Left ventricle myocardium inferior (tissue), 1 donor: ENCODE measurements around the gene C1orf21. TPM values are rescaled to one million over a fixed set of nuclear protein-coding genes. Genes with fewer than 3 reads are reported as not detected.

Experiments
- DNase-seq: peaks from one replicate; pipeline ENCODE4 v3.0.0-alpha.2; 2020
- H3K27ac ChIP-seq: fragments of 200-600 bp; replicated peaks from 2 replicates; pipeline ENCODE4 v1.8.0; 2021
- H3K27me3 ChIP-seq: fragments of 200-600 bp; 2 replicates; pipeline ENCODE4 v1.8.0; 2021; ENCODE audit warnings: low read depth
- H3K36me3 ChIP-seq: fragments of 200-600 bp; 2 replicates; pipeline ENCODE4 v1.8.0; 2021
- H3K4me1 ChIP-seq: fragments of 200-600 bp; 2 replicates; pipeline ENCODE4 v1.8.0; 2021
- H3K4me3 ChIP-seq: fragments of 200-600 bp; 2 replicates; pipeline ENCODE4 v1.8.0; 2021; ENCODE audit warnings: mild to moderate bottlenecking, moderate library complexity
- H3K9me3 ChIP-seq: fragments of 200-600 bp; replicated peaks from 2 replicates; pipeline ENCODE4 v1.8.0; 2021
- CTCF ChIP-seq: fragments of 200-600 bp; IDR thresholded peaks from 2 replicates; pipeline ENCODE4 v1.8.0; 2021; ENCODE audit warnings: antibody characterized with exemption, mild to moderate bottlenecking, borderline replicate concordance
- intact Hi-C: fragments of 100-400 bp; cut with micrococcal nuclease; formaldehyde crosslinking; loops from one replicate; pipeline ENCODE4 v1.11.0; 2022
- total RNA-seq: library from RNA; stranded (reverse); fragmentation: NEBNext Ultra II Directional; extraction: Animal tissue kit (Norgen Biotek cat#: 25700); gene quantifications from one replicate; pipeline ENCODE4 v1.2.1, GENCODE V29; 2021
- donor health status: DM: no; HTN: yes; CAD: no; lungs with severe emphysema.

C1orf21 gene
- total RNA-seq, 1 donor from 2014 or later: 79.9 TPM

DNA sequence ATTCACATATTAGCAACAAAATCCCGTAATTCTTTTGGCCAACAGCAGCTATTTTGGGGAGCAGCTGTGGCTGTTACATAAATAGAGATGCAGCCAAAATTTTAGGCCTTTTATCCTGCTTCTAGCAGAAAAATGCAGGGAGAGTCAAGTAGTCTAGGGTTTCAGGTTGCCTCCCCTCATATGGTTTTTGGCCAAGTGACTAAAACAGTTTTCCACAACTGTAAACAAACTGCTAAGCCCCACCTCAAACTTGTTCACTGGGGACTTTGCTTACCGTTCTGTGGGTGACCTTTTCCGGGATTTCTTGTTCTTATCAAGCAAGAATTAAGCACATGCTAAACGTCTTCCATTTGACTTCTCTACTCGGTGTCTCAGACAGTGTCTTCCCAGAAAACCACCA is 234.4 kb downstream of the C1orf21 start:
- Histone ChIP-seq H3K9me3 (no peaks in the 10 kb centered on the region), H3K36me3 (peaks cover 8% of the 10 kb centered on the region), H3K27me3 (no peaks in the 10 kb centered on the region), H3K27ac (peak overlapping the region; percentile 93), H3K4me1 (peaks cover 73% of the 10 kb centered on the region), H3K4me3 (no peak overlapping the region)
- intact Hi-C loops: no loop called here
- DNase-seq: no peak
- TF ChIP-seq CTCF: no peak

DNA sequence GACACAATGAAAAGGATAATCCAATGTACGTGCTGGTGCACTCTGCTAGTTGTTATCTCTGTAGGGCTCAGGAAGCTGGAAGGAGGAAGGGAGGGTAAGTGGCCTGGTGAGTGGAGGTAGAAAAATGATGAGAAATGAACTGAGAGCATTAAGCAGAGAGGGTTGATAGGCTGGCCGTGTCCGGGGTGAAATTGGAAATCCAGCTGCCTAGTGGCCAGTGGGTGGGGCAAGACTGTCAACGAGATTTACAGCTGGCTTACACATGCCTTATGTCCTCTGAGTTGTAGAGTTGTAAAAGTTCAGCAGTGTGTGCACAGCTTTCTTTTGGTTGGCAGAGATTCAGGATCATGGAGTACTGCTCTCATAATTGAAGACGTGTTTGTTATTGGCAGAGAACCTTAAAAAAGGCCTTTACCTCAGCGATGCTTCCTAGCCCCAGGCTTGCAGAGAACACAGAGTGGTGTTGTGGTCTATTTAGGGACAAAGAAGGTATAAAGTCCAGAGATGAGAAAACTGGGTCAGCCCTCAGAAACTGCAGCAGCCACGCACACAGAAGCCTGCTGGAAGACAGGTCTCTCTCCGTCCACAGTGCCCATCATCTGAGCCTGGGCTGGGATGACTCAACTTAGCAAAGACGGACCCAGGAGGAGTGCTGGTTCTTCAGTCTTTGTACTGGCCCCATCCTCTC is 235.5 kb downstream of the C1orf21 start:
- intact Hi-C loops: no loop called here
- peak; percentile 32 for TF ChIP-seq CTCF

GRCh38 chr1:184623404-184623803 is 236.6 kb downstream of the C1orf21 start:
- no peak for DNase-seq
- Histone ChIP-seq H3K4me1 (peaks cover 83% of the 10 kb centered on the region), H3K36me3 (peaks cover 8% of the 10 kb centered on the region), H3K4me3 (no peak overlapping the region), H3K9me3 (no peaks in the 10 kb centered on the region), H3K27me3 (no peaks in the 10 kb centered on the region), H3K27ac (peak overlapping the region; percentile 93)
- intact Hi-C loops: no loop called here
- TF ChIP-seq CTCF: no peak

More for the DNA sequence above, 235.5 kb downstream of the C1orf21 start:
- peaks cover 8% of the 10 kb centered on the region for H3K36me3 ChIP-seq
- peak overlapping the region; percentile 93 for H3K27ac ChIP-seq
- no peaks in the 10 kb centered on the region for H3K9me3 ChIP-seq
- peak overlapping the region; percentile 2 for H3K4me3 ChIP-seq
- H3K4me1 ChIP-seq: peaks cover 83% of the 10 kb centered on the region
- DNase-seq: peak; percentile 81
- no peaks in the 10 kb centered on the region for H3K27me3 ChIP-seq

- H3K4me1 ChIP-seq: peaks cover 80% of the 10 kb centered on the region
- no peaks in the 10 kb centered on the region for H3K27me3 ChIP-seq
- H3K9me3 ChIP-seq: no peaks in the 10 kb centered on the region
- no peak for DNase-seq
- no peak overlapping the region for H3K4me3 ChIP-seq
- intact Hi-C loops: no loop called here
- peaks cover 8% of the 10 kb centered on the region for H3K36me3 ChIP-seq
- peak overlapping the region; percentile 93 for H3K27ac ChIP-seq
- TF ChIP-seq CTCF: no peak
These were observed 237.2 kb downstream of the C1orf21 start for GRCh38 chr1:184624051-184624450.

DNA sequence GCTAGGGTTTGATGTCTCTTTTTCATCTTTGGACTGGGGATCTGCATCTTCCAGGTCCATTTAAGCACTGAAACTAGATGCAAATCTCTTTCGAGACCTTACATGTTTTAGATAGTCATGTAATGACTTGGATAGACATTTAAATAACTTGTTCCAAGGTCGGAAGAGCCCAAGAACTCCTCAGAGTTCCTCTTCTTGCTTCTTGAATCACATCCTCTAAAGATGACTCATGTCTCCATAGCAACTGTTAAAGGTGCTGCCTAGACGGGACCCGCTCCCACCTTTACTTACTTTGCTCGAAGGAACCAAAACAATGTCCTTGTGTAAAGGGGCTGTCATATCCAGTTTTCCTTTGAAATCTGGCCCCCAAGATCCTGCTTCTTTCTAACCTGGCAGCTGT is 237.8 kb downstream of the C1orf21 start:
- intact Hi-C loops: no loop called here
- no peak for TF ChIP-seq CTCF
- Histone ChIP-seq H3K27ac (peak overlapping the region; percentile 93), H3K4me3 (no peak overlapping the region), H3K36me3 (peaks cover 5% of the 10 kb centered on the region), H3K27me3 (no peaks in the 10 kb centered on the region), H3K4me1 (peaks cover 86% of the 10 kb centered on the region), H3K9me3 (no peaks in the 10 kb centered on the region)
- no peak for DNase-seq
